Fibroblast of lung (primary cell): ENCODE measurements around the gene CPTP. TPM values are rescaled to one million over a fixed set of nuclear protein-coding genes. Genes with fewer than 3 reads are reported as not detected.

Experiments
- DNase-seq, 2 donors: peaks; one replicate each; pipeline versions ENCODE4 v3.0.0 to v3.0.0-alpha.2; 2010; ENCODE audit warnings: low read depth in 2 of 2
- H2AFZ ChIP-seq: 2 replicates; pipeline ENCODE4 v1.5.1; 2012; ENCODE audit warnings: low read length, control low read depth, inconsistent platforms
- H3K27ac ChIP-seq: 2 replicates; pipeline ENCODE4 v1.5.1; 2011; ENCODE audit warnings: low read length, control low read depth; ENCODE audit not compliant: insufficient read depth
- H3K27me3 ChIP-seq: 2 replicates; pipeline ENCODE4 v1.5.1; 2011; ENCODE audit warnings: mild to moderate bottlenecking, low read length; ENCODE audit not compliant: control insufficient read depth, insufficient read depth
- H3K36me3 ChIP-seq: 2 replicates; pipeline ENCODE4 v1.5.1; 2011; ENCODE audit warnings: low read length; ENCODE audit not compliant: control insufficient read depth, insufficient read depth
- H3K4me1 ChIP-seq: 2 replicates; pipeline ENCODE4 v1.5.1; 2011; ENCODE audit warnings: low read length; ENCODE audit not compliant: control insufficient read depth, insufficient read depth; ENCODE audit errors: extremely low read depth
- H3K4me2 ChIP-seq: 2 replicates; pipeline ENCODE4 v1.5.1; 2011; ENCODE audit warnings: low read length, control low read depth; ENCODE audit not compliant: insufficient read depth; ENCODE audit errors: extremely low read depth
- H3K4me3 ChIP-seq, 4 experiments: fragments of 200-600 bp in 1 of 4; sonication (generic) in 1 of 4; replicated peaks in 1 of 4; 2 replicates each; pipeline ENCODE4 v1.5.1; 2011 to 2016; ENCODE audit warnings: low read length in 4 of 4, low read depth in 3 of 4, mild to moderate bottlenecking in 3 of 4, control low read depth in 2 of 4, inconsistent platforms in 1 of 4, mixed read lengths in 1 of 4; ENCODE audit not compliant: insufficient read depth in 1 of 4; ENCODE audit errors: control extremely low read depth in 1 of 4
- H3K79me2 ChIP-seq: 2 replicates; pipeline ENCODE4 v1.5.1; 2012; ENCODE audit warnings: mild to moderate bottlenecking, low read length, inconsistent platforms; ENCODE audit not compliant: control insufficient read depth, insufficient read depth
- H3K9ac ChIP-seq: 2 replicates; pipeline ENCODE4 v1.5.1; 2011; ENCODE audit warnings: mild to moderate bottlenecking, low read length, control low read depth; ENCODE audit not compliant: insufficient read depth
- H3K9me3 ChIP-seq: 2 replicates; pipeline ENCODE4 v1.5.1; 2012; ENCODE audit warnings: low read depth, low read length; ENCODE audit not compliant: control insufficient read depth, insufficient read depth
- H4K20me1 ChIP-seq: 2 replicates; pipeline ENCODE4 v1.5.1; 2011; ENCODE audit warnings: low read length; ENCODE audit not compliant: control insufficient read depth, insufficient read depth; ENCODE audit errors: extremely low read depth
- CTCF ChIP-seq, 2 donors: IDR thresholded peaks in 1 of 2; conservative IDR thresholded peaks in 1 of 2; 1 replicate in 1 of 2; 2 replicates in 1 of 2; pipeline ENCODE4 v1.5.1; 2011 to 2012; ENCODE audit warnings: low read length in 2 of 2, control low read depth in 1 of 2, inconsistent platforms in 1 of 2, low read depth in 1 of 2, mild to moderate bottlenecking in 1 of 2
- EZH2 ChIP-seq: IDR thresholded peaks from 2 replicates; pipeline ENCODE4 v1.5.1; 2012; ENCODE audit warnings: low read length, control low read depth, mild to moderate bottlenecking; ENCODE audit errors: missing control alignments
- polyA plus RNA-seq, 2 donors: library from polyadenylated mRNA; depleted of rRNA in 1 of 2; stranded (reverse) in 1 of 2; unstranded in 1 of 2; fragments of >200 nt; gene quantifications; 2 replicates each; pipeline ENCODE4 v1.2.1, GENCODE V29; 2011 to 2012; ENCODE audit warnings: missing spikeins in 1 of 2
- total RNA-seq: library from RNA; depleted of rRNA; stranded (reverse); fragments of >200 nt; gene quantifications from 2 replicates; pipeline ENCODE4 v1.2.1, GENCODE V29; 2014

CPTP gene
- total and polyA plus RNA-seq, 2 donors (not counting 1 experiment from before 2014, with no cell fraction given), result 6.0 to 10.1 TPM

GRCh38 chr1:1345860-1346500 lies 21.4 kb downstream of the CPTP start:
- peak overlapping the region in 2 of 4 experiments; percentile 5 to 76 for H3K4me3 ChIP-seq
- no peaks in the 10 kb centered on the region for H4K20me1 ChIP-seq
- TF ChIP-seq CTCF (conservative IDR thresholded peaks at IDR 0.05 in 1 of 2, IDR thresholded peaks at IDR 0.05 in 1 of 2; ENCODE audit: low read depth in 1 of 2, low read length in 2 of 2) (no peak), EZH2 (no peak)
- peak overlapping the region; percentile 32 for H3K27ac ChIP-seq
- peaks cover 27% of the 10 kb centered on the region for H3K4me1 ChIP-seq
- H3K9ac ChIP-seq, result no peak overlapping the region
- peaks cover 6% of the 10 kb centered on the region for H3K36me3 ChIP-seq
- no peaks in the 10 kb centered on the region for H3K9me3 ChIP-seq
- H3K27me3 ChIP-seq, result no peaks in the 10 kb centered on the region
- H3K4me2 ChIP-seq, result peak overlapping the region; percentile 58
- H2AFZ ChIP-seq, result no peak overlapping the region
- DNase-seq, result no peak
- peaks cover 75% of the 10 kb centered on the region for H3K79me2 ChIP-seq

- H4K20me1 ChIP-seq, result no peaks in the 10 kb centered on the region
These were observed 21.9 kb downstream of the CPTP start for GRCh38 chr1:1346501-1346890.

More at GRCh38 chr1:1346501-1346890, 21.9 kb downstream of the CPTP start:
- H3K27me3 ChIP-seq, result no peaks in the 10 kb centered on the region
- H3K4me2 ChIP-seq, result peak overlapping the region; percentile 58
- peak overlapping the region in 1 of 4 experiments; percentile 76 for H3K4me3 ChIP-seq
- H3K27ac ChIP-seq, result peak overlapping the region; percentile 32
- peaks cover under 1% of the 10 kb centered on the region for H3K36me3 ChIP-seq
- H3K9me3 ChIP-seq, result no peaks in the 10 kb centered on the region
- H3K9ac ChIP-seq, result no peak overlapping the region
- H3K79me2 ChIP-seq, result peaks cover 70% of the 10 kb centered on the region
- no peak overlapping the region for H2AFZ ChIP-seq
- no peak for DNase-seq
- H3K4me1 ChIP-seq, result peaks cover 27% of the 10 kb centered on the region
- no peak for TF ChIP-seq CTCF (conservative IDR thresholded peaks at IDR 0.05 in 1 of 2, IDR thresholded peaks at IDR 0.05 in 1 of 2; ENCODE audit: low read depth in 1 of 2, low read length in 2 of 2)
- TF ChIP-seq EZH2, result no peak
